Peyer's patch (tissue), 4 donors: ENCODE data around the gene ASB2. TPM values are rescaled to one million over a fixed set of nuclear protein-coding genes. Genes with fewer than 3 reads are reported as not detected.
A peak's percentile ranks its signal among the peaks of the same experiment; 100 is the strongest.

Source experiments
- DNase-seq, 3 donors: peaks; one replicate each; pipeline ENCODE4 v3.0.0-alpha.2; 2017 to 2019
- H3K27ac ChIP-seq, 4 donors: fragments of 200-600 bp; sonication (generic); one replicate each; pipeline ENCODE4 v1.5.1; 2016 to 2019
- H3K27me3 ChIP-seq, 2 donors: fragments of 200-600 bp; sonication (generic); one replicate each; pipeline ENCODE4 v1.5.1; 2019
- H3K36me3 ChIP-seq, 3 donors: fragments of 200-600 bp; sonication (generic); one replicate each; pipeline ENCODE4 v1.5.1; 2016 to 2019
- H3K4me1 ChIP-seq, 4 donors: fragments of 200-600 bp; sonication (generic); one replicate each; pipeline ENCODE4 v1.5.1; 2016 to 2019
- H3K4me3 ChIP-seq, 4 donors: fragments of 200-600 bp; sonication (generic); 1 replicate in 3 of 4; 2 replicates in 1 of 4; pipeline ENCODE4 v1.5.1; 2016 to 2019; ENCODE audit warnings: mild to moderate bottlenecking in 1 of 4
- H3K9me3 ChIP-seq, 4 donors: fragments of 200-600 bp; sonication (generic); one replicate each; pipeline ENCODE4 v1.5.1; 2016 to 2019; ENCODE audit warnings: mild to moderate bottlenecking in 1 of 4
- CTCF ChIP-seq, 6 experiments: fragments of 450-650 bp in 4 of 6; fragments of 200-600 bp in 2 of 6; sonication (generic) in 1 of 6; IDR thresholded peaks; one replicate each; pipeline ENCODE4 v1.5.1; 2017 to 2019; ENCODE audit warnings: antibody characterized with exemption in 6 of 6, mild to moderate bottlenecking in 3 of 6, moderate library complexity in 1 of 6
- POLR2A ChIP-seq, 2 donors: fragments of 450-650 bp; IDR thresholded peaks; one replicate each; pipeline ENCODE4 v1.5.1; 2017; ENCODE audit warnings: antibody characterized with exemption in 2 of 2, mild to moderate bottlenecking in 2 of 2, moderate library complexity in 2 of 2
- total RNA-seq, 4 donors: library from RNA; depleted of rRNA; stranded (reverse); fragments of >200 nt; gene quantifications; one replicate each; pipeline ENCODE4 v1.1.0, GENCODE V29; 2016

ASB2 gene
- total RNA-seq, 4 donors from 2014 or later = 3.2 to 32.2 (median 5.4) TPM

GRCh38 chr14:93984070-93984469 is 7.7 kb upstream of the ASB2 start:
- Histone ChIP-seq H3K9me3 (no peaks in the 10 kb centered on the region), H3K4me3 (no peak overlapping the region), H3K36me3 (no peaks in the 10 kb centered on the region), H3K27ac (no peak overlapping the region), H3K4me1 (peaks cover 0 to 3% (median 0%) of the 10 kb centered on the region in 4 donors), H3K27me3 (no peaks in the 10 kb centered on the region)
- no peak for DNase-seq
- no peak for TF ChIP-seq POLR2A (IDR thresholded peaks at IDR 0.05)
- TF ChIP-seq CTCF (IDR thresholded peaks at IDR 0.05) = no peak

- H3K4me3 ChIP-seq = no peak overlapping the region
- no peaks in the 10 kb centered on the region for H3K27me3 ChIP-seq
- peaks cover 0 to 5% (median 2%) of the 10 kb centered on the region in 4 donors for H3K4me1 ChIP-seq
- TF ChIP-seq CTCF (IDR thresholded peaks at IDR 0.05) = no peak
- TF ChIP-seq POLR2A (IDR thresholded peaks at IDR 0.05) = no peak
- no peaks in the 10 kb centered on the region for H3K36me3 ChIP-seq
- H3K9me3 ChIP-seq = peaks cover 0 to 9% (median 0%) of the 10 kb centered on the region in 4 donors
- DNase-seq = no peak
- peak overlapping the region in 1 of 4 donors; percentile 74 for H3K27ac ChIP-seq
These were observed 6.0 kb upstream of the ASB2 start for GRCh38 chr14:93982230-93983007.

GRCh38 chr14:93981316-93982229 is 5.2 kb upstream of the ASB2 start:
- Histone ChIP-seq H3K27ac (peak overlapping the region in 2 of 4 donors; percentile 8 to 74), H3K4me1 (peaks cover 0 to 8% (median 2%) of the 10 kb centered on the region in 4 donors)
- DNase-seq = no peak

GRCh38 chr14:93980456-93981201 is 4.3 kb upstream of the ASB2 start:
- TF ChIP-seq CTCF (IDR thresholded peaks at IDR 0.05) = no peak
- no peak for TF ChIP-seq POLR2A (IDR thresholded peaks at IDR 0.05)
- no peak for DNase-seq
- H3K36me3 ChIP-seq = no peaks in the 10 kb centered on the region
- H3K4me1 ChIP-seq = peaks cover 0 to 11% (median 2%) of the 10 kb centered on the region in 4 donors
- no peak overlapping the region for H3K4me3 ChIP-seq
- peak overlapping the region in 2 of 4 donors; percentile 21 to 74 for H3K27ac ChIP-seq
- H3K9me3 ChIP-seq = peaks cover 0 to 15% (median 0%) of the 10 kb centered on the region in 4 donors
- no peaks in the 10 kb centered on the region for H3K27me3 ChIP-seq

More at GRCh38 chr14:93981316-93982229, 5.2 kb upstream of the ASB2 start:
- Histone ChIP-seq H3K27me3 (no peaks in the 10 kb centered on the region), H3K36me3 (no peaks in the 10 kb centered on the region), H3K4me3 (no peak overlapping the region), H3K9me3 (peaks cover 0 to 15% (median 0%) of the 10 kb centered on the region in 4 donors)
- no peak for TF ChIP-seq POLR2A (IDR thresholded peaks at IDR 0.05)
- no peak for TF ChIP-seq CTCF (IDR thresholded peaks at IDR 0.05)

GRCh38 chr14:93978735-93979134 is 2.4 kb upstream of the ASB2 start:
- no peak for DNase-seq
- TF ChIP-seq CTCF (IDR thresholded peaks at IDR 0.05) (no peak), POLR2A (IDR thresholded peaks at IDR 0.05) (no peak)
- Histone ChIP-seq H3K36me3 (no peaks in the 10 kb centered on the region), H3K4me3 (no peak overlapping the region), H3K27ac (peak overlapping the region; percentile 35 to 82 (median 46)), H3K4me1 (peaks cover 0 to 11% (median 2%) of the 10 kb centered on the region in 4 donors), H3K27me3 (no peaks in the 10 kb centered on the region), H3K9me3 (peaks cover 0 to 15% (median 0%) of the 10 kb centered on the region in 4 donors)
